Measurements from ENCODE around the gene RAMP1.
"Not testable (repeated sequence)": the region's sequence is repeated elsewhere in the genome, so short reads cannot be mapped to it uniquely, and the experiment has no call there.

Gene RAMP1

DNA sequence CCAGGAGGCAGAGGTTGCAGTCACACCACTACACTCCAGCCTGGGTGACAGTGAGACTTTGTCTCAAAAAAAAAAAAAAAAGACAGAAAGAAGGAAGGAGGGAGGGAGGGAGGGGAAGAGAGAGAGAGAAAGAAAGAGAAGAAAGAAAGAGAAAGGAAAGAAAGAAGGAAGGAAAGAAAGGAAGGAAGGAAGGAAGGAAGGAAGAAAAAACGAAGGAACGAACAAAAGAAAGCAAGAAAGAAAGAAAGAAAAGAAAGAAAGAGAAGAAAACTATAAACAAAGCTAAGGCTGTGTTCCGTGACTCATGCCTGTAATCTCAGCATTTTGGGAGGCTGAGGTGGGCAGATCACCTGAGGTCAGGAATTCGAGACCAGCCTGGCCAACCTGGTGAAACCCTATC is 91.9 kb downstream of the RAMP1 start:
- DNase-seq (ENCODE audit: low read depth, low spot score): not testable (repeated sequence)

DNA sequence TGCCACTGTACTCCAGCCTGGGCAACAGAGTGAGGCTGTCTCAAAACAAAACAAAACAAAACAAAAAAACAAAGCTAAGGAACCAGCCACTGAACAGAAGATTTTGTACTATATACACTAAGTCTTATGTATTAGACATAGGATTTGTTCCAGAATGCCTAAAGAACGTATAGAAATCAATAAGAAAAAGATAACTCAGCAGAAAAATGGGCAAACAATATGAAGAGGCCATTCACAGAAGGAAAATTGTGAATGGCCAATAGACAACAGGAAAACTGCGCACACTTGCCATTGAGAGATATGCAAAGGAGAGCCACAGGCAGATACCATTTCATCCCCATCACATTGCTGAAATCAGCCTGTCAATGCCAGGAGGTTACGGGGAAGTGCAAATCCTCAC is 92.5 kb downstream of the RAMP1 start:
- no peak for DNase-seq (ENCODE audit: low read depth, low spot score)

DNA sequence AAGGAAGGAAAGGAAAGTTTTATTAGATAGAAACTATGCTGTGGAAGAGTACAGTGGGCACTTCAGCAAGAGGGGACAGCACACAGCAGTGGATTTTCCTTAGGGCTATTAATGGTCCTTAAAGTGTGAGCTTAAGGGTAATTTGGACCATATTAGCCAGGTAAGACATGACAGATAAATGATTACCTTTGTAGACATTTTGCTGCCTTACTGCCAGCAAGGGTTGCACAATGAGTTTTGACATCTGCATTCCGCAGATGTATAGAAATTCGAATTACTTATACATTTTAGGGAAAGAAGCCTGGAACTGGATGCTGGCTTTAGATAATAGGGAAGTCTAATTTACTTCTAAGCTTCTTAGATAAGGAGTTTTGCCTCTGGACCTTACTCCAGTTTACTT is 93.4 kb downstream of the RAMP1 start:
- no peak for DNase-seq (ENCODE audit: low read depth, low spot score)

DNA sequence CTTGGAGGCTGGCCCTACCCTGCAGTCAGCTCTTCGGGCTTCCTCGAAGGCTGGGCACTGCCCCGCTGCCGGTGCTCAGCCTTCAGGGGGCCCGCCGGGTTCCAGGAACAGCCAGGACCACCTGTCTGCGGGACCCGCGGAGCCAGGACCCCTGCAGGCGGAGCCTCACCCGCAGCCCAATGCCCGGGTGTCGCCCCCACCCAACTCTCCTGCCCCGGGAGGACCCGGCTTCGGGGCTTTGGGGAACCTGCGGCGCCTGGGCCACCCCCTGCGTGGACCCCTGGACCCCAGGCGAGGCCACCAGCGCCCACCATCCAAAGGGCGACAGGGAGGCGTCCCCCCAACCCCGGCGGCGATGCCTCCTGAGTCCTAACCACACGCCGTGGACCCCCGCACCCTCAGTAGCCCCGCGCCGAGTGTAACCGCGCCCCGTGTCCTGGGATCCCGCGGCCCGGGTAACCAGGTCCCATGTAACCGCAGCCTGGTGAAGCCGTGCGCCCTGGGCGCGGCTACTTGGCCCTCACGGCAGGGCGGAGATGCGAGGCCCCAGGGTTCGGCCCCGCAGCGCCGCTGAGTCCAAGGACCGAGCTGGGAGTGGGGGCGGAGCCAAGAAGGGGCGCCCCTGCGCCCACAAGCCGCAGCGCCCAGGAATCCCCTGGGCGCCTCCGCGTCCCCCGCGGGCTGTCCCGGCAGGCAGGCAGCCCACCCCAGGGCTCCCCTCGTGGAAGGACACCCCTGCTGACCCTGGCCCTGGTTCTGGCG is 96.4 kb downstream of the RAMP1 start:
- no peak for DNase-seq (ENCODE audit: low read depth, low spot score)

- no peak for DNase-seq (ENCODE audit: low read depth, low spot score)
Observed at GRCh38 chr2:237956402-237956736, 96.9 kb downstream of the RAMP1 start.

- no peak for DNase-seq (ENCODE audit: low read depth, low spot score)
Observed at GRCh38 chr2:237961637-237962036, 102.2 kb downstream of the RAMP1 start.

All from activated CD4-positive, CD25-positive, alpha-beta regulatory T cell treated with anti-CD3 and anti-CD28 coated beads, Interleukin-2, amount 50 U/mL, for 16 hours (primary cell).